GM13976 (cell line): ENCODE data around the gene SLX4.

Experiments used
- DNase-seq: peaks from one replicate; pipeline ENCODE4 v3.0.0; 2012; ENCODE audit warnings: low spot score
- in situ Hi-C: fragments of 300-500 bp; cut with MboI; formaldehyde crosslinking; loops from one replicate; pipeline ENCODE4 v1.12.0; 2022; ENCODE audit warnings: low sequenced_read_pairs, mixed read lengths, inconsistent platforms; ENCODE audit not compliant: unreplicated experiment
- TF ChIP-seq, protein P1 (sequence below): IDR thresholded peaks from 2 replicates; pipeline ENCODE4 v1.5.1; 2012; ENCODE audit warnings: borderline replicate concordance, mild to moderate bottlenecking; ENCODE audit not compliant: insufficient read depth; ENCODE audit errors: extremely low read depth, missing control alignments, control extremely low read depth

Gene SLX4

GRCh38 chr16:3645504-3646347 is 34.3 kb upstream of the SLX4 start:
- TF ChIP-seq, protein P1, sequence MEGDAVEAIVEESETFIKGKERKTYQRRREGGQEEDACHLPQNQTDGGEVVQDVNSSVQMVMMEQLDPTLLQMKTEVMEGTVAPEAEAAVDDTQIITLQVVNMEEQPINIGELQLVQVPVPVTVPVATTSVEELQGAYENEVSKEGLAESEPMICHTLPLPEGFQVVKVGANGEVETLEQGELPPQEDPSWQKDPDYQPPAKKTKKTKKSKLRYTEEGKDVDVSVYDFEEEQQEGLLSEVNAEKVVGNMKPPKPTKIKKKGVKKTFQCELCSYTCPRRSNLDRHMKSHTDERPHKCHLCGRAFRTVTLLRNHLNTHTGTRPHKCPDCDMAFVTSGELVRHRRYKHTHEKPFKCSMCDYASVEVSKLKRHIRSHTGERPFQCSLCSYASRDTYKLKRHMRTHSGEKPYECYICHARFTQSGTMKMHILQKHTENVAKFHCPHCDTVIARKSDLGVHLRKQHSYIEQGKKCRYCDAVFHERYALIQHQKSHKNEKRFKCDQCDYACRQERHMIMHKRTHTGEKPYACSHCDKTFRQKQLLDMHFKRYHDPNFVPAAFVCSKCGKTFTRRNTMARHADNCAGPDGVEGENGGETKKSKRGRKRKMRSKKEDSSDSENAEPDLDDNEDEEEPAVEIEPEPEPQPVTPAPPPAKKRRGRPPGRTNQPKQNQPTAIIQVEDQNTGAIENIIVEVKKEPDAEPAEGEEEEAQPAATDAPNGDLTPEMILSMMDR = no peak
- in situ Hi-C loops = no loop called here
- peak; percentile 23 for DNase-seq

DNA sequence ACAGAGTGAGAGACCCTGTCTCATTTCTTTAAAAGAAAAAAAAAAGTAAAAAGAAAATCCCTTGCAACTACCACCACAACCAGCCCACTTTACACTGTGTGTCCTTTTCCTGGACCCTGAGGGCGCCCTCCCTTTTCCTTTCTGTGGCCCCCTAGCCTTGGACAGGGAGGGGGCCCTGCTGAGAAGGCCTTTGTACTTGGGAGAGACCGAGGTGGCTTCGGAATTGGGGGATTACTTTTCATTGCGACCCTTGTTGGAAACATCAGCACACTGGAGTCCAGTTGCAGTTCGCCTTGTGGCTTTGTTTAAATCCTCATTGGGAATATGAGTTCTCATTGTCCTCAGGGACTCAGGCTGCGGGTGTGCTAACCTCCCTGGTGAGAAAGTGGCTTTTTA is 33.7 kb upstream of the SLX4 start:
- no peak for DNase-seq
- in situ Hi-C loops = no loop called here
- TF ChIP-seq, protein P1 = no peak

- in situ Hi-C loops = no loop called here
- TF ChIP-seq, protein P1 = no peak
- peak; percentile 17 for DNase-seq
These were observed 31.8 kb upstream of the SLX4 start for GRCh38 chr16:3643095-3643730.

GRCh38 chr16:3642397-3643094 is 31.1 kb upstream of the SLX4 start:
- TF ChIP-seq, protein P1 = no peak
- peak; percentile 23 for DNase-seq
- in situ Hi-C loops = no loop called here

DNA sequence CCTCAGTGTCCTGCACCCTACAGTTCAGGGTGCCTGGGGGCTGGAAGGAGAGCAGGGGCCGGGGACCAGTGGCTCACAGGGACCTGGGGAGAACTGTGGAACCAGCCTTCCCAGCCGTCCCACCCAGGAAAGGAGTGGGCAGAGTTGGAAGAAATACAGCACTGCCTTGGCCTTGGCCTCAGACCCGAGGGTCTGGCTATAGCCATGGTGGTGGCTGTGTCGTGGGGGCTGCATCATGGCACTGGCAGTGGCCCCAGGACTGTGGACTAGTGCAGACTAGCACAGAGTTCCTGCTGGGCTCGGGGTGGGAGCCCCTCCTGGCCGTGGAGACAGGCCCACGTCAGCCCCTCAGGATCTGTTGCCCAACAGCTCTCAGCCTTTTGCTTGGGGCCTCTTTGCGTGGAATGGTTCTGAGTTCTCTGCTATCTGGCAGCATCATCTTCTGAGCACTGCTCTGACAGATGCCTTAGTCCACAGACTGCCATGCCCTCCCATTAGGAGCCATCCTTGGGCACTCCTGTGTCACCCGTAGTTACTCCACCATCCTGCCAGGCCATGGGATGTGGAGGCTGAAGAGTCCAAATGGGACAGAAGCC is 30.5 kb upstream of the SLX4 start:
- TF ChIP-seq, protein P1 = no peak
- peak; percentile 24 for DNase-seq
- in situ Hi-C loops = no loop called here
